ENCODE results near the gene ASB12. TPM values are rescaled to one million over a fixed set of nuclear protein-coding genes. Genes with fewer than 3 reads are reported as not detected.

Gene ASB12
- total and polyA plus RNA-seq, 10 of the 15 experiments (the other 5 are each of a cell fraction or from before 2014, with no cell fraction given): 0.07 to 0.35 (median 0.14) TPM; not detected in 6

GRCh38 chrX:64186974-64187761 is 43.2 kb downstream of the ASB12 start (continued):
- no peak for TF ChIP-seq ZNF592 (IDR thresholded peaks at IDR 0.05)

GRCh38 chrX:64184396-64184795 is 46.0 kb downstream of the ASB12 start:
- ChIA-PET POLR2A (no interaction called here), CTCF (no interaction called here), RAD21 (ENCODE audit: unreplicated experiment) (no interaction called here), SMC1A (ENCODE audit: uncharacterized antibody, unreplicated experiment) (no interaction called here)
- Histone ChIP-seq H3K4me2 (ENCODE audit: control insufficient read depth, insufficient read depth) (no peak overlapping the region), H3K9ac (ENCODE audit: control insufficient read depth, insufficient read depth, low read length) (no peak overlapping the region), H3K36me3 (ENCODE audit: control insufficient read depth in 2 of 2, insufficient read depth in 2 of 2, low read length in 1 of 2) (no peaks in the 10 kb centered on the region), H3K79me2 (ENCODE audit: control insufficient read depth, insufficient read depth, low read length) (no peaks in the 10 kb centered on the region), H4K20me1 (ENCODE audit: control insufficient read depth, insufficient read depth) (no peaks in the 10 kb centered on the region), H3K4me1 (ENCODE audit: control insufficient read depth, insufficient read depth, low read length) (no peaks in the 10 kb centered on the region), H3K27me3 (replicated peaks in 1 of 2; ENCODE audit: control insufficient read depth in 2 of 2, insufficient read depth in 2 of 2, low read length in 1 of 2) (no peaks in the 10 kb centered on the region), H2AFZ (ENCODE audit: control insufficient read depth, low read depth, low read length) (no peak overlapping the region), H3K4me3 (no peak overlapping the region), H3K9me3 (replicated peaks; ENCODE audit: control insufficient read depth, insufficient read depth, low read length) (no peaks in the 10 kb centered on the region), H3K27ac (ENCODE audit: control insufficient read depth, insufficient read depth) (no peak overlapping the region)
- BruUV-seq (replicated peaks): no TSS peak
- FAIRE-seq (no peak), ATAC-seq (no peak), DNase-seq (ENCODE audit: low read depth, low spot score) (no peak)
- intact Hi-C loops (cut with micrococcal nuclease; ENCODE audit: unreplicated experiment) (no loop called here), in situ Hi-C loops (cut with MboI) (no loop called here)
- 63% methylated on average over 2 of the region's 2 CpGs for WGBS (ENCODE audit: insufficient coverage, insufficient replicate concordance, low lambda C conversion rate, missing lambda C conversion rate)
- TF ChIP-seq CEBPZ (IDR thresholded peaks at IDR 0.05; ENCODE audit: low read depth, low read length) (no peak), IKZF2 (IDR thresholded peaks at IDR 0.05) (no peak), SUPT20H (IDR thresholded peaks at IDR 0.05; ENCODE audit: borderline replicate concordance, control insufficient read depth, low read depth, low read length) (no peak), EP300 (IDR thresholded peaks at IDR 0.05; ENCODE audit: borderline replicate concordance in 1 of 2, control insufficient read depth in 1 of 2, low read depth in 2 of 2, low read length in 2 of 2) (no peak), TARDBP (IDR thresholded peaks at IDR 0.05; ENCODE audit: borderline replicate concordance) (no peak), NFXL1 (IDR thresholded peaks at IDR 0.05; ENCODE audit: borderline replicate concordance) (no peak), CBFB (IDR thresholded peaks at IDR 0.05; ENCODE audit: low read depth) (no peak), YBX1 (IDR thresholded peaks at IDR 0.05) (no peak), ESRRA (IDR thresholded peaks at IDR 0.05; ENCODE audit: low read length) (no peak), FOS (IDR thresholded peaks at IDR 0.05; ENCODE audit: borderline replicate concordance, extremely low read depth, insufficient read length) (no peak), NKRF (conservative IDR thresholded peaks at IDR 0.05) (no peak)

Measured in GM12878 (cell line).